C1 segment of cervical spinal cord (tissue), 14 donors: ENCODE results near the gene VPS25.
"Not testable (repeated sequence)": the region's sequence is repeated elsewhere in the genome, so short reads cannot be mapped to it uniquely, and the experiment has no call there.

Experiments used
- DNase-seq, 14 donors: peaks; one replicate each; lab custom pipeline; 2025; lab: John Stamatoyannopoulos, UW

VPS25 gene

GRCh38 chr17:42768006-42768405, 5.2 kb upstream of the VPS25 start:
- not testable (repeated sequence) for DNase-seq

DNA sequence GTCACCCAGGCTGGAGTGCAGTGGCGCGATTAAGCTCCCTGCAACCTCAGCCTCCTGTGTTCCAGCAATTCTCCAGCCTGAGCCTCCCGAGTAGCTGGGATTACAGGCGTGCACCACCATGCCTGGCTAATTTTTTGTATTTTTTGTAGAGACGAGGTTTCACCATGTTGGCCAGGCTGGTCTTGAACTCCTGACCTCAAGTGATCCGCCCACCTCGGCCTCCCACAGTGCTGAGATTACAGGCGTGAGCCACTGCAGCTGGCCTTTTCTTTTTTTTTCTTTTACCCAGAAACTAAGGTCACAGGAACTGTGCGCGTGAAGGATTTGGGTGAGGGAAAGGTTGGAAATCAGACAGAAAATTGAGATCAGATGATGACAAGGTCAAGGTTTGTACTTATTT, 3.3 kb upstream of the VPS25 start:
- not testable (repeated sequence) for DNase-seq

DNA sequence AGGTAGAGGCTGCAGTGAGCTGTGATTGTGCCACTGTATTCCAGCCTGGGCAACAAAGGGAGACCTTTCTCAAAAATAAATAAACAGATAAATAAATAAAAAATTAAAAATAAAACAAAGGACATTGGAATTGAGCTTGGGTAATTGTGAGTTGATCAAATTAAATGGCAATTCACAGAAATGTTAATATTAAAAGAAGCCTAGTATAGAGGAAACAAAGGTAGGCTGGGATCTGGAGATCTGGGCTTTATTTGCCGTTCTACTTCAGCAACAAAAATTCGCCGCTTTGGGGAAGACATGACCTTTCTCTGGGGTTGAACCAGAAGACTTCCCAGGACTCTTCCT, 332 bp upstream of the VPS25 start:
- no peak for DNase-seq

DNA sequence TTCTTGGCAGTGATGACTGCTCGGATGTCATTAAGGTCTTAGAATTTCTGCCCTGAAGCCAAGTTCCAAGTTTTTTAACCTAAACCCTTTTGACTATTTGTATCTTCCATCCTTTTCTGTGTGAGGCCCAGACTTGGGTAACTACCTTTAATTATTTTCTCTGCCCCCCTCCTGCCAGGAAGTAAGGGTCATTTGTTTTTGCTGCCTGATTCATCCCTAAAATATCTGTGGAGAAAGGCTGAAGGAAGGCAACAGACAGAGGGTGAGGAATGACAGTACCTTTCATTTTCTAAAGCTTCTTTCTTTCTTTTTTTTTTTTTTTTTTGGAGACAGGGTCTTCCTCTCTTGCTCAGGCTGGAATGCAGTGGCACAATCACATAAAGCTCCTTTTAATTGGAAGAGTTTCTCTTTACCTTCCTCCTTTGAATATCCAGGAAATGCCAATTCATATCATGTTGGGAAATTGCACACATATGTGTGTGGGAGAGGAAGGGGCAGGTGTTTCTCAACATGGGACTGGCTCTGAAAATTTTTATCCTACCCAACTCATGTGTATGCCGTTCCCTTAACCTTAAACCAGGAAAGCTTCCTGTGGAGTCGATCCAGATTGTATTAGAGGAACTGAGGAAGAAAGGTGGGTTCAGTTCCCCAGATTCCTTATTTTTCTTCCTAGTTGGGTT, 957 bp downstream of the VPS25 start:
- DNase-seq = no peak

DNA sequence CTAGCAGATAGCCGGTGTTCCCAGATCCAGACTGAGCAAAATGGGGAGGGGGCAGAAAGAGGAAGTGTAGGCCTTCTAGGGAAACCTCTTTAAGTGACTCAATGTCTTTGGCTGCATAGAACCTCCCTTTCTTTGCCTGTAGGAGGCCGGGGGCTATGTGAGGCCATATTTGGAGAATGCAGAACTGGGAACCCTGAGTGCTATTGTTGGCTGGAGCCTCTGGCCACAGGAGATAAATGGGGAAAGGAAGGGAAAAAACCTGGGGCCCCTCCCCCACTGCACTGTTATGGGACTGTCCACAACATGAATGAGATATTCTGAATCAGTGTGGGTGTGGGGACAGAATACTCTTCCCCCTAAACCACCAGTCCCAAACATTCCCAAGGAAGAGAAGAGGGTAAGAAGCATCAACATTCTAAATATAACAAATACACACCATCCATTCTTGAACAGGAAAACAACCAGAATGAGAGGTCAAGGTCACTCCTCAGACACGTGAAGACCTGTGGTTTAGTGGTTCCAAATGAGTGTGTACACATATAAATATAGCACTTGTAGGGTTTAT, 2.4 kb downstream of the VPS25 start:
- no peak for DNase-seq

- no peak for DNase-seq
Observed at GRCh38 chr17:42778570-42778969, 5.3 kb downstream of the VPS25 start.

- DNase-seq = no peak
Observed at GRCh38 chr17:42779304-42779935, 6.2 kb downstream of the VPS25 start.

- DNase-seq = no peak
Observed at GRCh38 chr17:42779936-42780850, 6.9 kb downstream of the VPS25 start, which contains the start of gene WNK4. TSS of gene WNK4 (plus strand) at chr17:42780610. CDS start at chr17:42780699, 89 bp downstream.

DNA sequence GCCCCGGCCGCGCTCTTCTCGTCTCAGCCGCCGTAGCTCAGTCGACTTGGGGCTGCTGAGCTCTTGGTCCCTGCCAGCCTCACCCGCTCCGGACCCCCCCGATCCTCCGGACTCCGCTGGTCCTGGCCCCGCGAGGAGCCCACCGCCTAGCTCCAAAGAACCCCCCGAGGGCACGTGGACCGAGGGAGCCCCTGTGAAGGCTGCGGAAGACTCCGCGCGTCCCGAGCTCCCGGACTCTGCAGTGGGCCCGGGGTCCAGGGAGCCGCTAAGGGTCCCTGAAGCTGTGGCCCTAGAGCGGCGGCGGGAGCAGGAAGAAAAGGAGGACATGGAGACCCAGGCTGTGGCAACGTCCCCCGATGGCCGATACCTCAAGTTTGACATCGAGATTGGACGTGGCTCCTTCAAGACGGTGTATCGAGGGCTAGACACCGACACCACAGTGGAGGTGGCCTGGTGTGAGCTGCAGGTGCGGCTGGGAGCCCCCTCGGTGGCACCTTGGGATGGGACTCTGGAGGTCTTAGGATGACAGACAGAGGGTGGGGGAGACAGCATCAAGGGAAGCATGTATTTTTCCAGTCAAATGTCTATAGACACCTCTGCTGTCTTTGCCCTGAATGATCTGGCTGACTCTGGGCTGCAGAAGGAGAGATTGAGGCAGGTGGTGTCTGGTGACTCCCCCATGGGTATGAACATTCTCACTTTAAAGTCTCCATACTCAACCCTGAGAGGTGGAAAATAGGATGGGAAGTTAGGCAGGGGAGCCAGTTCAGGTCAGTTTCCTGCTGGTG, 7.8 kb downstream of the VPS25 start:
- DNase-seq = no peak

GRCh38 chr17:42781639-42782165, 8.5 kb downstream of the VPS25 start:
- no peak for DNase-seq

DNA sequence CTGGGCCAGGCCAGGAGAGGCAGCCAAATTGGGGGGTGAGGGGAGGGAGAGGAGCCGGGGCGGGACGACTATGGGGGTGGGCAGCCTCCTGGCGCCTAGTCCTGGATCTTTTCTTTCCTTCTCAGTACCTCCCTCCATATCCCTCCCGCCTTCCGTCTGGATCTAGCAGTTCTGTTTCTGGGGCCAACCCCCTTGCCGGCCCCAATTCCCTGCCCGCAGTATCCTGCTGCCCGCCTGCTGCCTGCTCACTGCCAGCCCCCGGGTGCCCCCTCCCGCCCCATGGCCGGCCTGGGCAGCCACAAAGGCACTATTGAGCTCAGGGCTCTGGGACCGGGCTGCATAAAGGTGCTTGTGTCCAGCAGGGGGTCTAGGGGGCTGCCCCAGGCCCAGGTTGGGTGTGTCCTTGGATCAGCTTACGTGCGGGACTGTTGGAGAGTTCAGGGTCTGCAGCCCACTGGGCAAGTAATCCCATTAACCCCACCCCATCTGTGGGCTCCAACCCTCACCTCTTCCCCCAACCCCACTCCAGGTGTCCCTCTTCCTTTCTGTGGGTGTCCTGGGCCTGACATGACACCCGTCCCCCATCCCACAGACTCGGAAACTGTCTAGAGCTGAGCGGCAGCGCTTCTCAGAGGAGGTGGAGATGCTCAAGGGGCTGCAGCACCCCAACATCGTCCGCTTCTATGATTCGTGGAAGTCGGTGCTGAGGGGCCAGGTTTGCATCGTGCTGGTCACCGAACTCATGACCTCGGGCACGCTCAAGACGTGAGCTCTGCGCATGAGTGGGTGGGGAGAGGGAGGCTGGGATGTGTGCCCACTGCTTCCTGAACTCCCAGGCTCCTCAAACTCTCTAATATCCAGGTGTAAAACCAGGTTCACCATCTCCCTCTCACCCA, 9.2 kb downstream of the VPS25 start:
- no peak for DNase-seq

DNA sequence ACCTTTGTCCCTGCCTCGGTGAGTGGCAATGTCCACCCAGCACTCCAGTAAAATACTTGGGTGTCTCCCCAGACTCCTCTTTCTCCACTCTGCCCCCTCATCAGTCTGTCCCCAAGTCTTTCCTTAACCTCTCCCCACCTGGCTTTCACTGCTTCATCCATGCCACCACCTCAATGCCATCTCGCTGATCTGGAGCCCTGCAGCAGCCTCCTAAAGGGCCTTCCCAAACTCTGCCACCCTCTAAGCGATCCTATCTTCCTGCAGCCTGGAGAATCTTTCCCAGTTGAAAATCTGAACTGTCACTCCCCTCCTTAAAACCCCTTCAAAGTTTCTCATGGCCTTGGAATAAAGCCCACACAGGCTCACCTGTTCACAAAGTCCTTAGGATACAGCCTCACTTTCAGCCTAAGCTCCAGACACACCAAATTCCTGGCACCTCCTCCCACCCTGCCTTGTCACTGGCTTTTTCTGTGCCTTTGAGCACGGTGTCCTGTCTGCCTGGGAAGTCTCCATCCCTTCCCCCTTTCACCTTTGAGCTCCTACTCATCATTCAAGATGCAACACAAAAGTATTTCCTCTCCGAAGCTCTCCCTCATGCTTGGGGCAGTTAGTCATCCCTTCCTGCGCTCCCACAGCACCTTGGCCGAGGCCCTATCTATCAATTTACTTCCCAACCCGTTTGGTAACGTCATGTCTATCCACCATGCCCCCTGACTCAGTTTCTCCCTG, 10.0 kb downstream of the VPS25 start:
- DNase-seq = no peak

DNA sequence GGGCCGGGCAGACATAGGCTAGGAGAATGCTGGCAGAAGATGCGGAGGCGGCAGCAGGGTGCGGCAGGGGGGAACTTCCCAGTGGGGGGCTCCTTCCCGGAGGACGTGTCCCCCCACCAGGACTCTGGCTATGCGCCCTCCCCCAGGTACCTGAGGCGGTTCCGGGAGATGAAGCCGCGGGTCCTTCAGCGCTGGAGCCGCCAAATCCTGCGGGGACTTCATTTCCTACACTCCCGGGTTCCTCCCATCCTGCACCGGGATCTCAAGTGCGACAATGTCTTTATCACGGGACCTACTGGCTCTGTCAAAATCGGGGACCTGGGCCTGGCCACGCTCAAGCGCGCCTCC, 10.5 kb downstream of the VPS25 start:
- DNase-seq = no peak

- no peak for DNase-seq
Observed at GRCh38 chr17:42784409-42784808, 11.2 kb downstream of the VPS25 start.

GRCh38 chr17:42784811-42785592, 11.8 kb downstream of the VPS25 start:
- DNase-seq = no peak

- no peak for DNase-seq
Observed at GRCh38 chr17:42787266-42787665, 14.0 kb downstream of the VPS25 start.

DNA sequence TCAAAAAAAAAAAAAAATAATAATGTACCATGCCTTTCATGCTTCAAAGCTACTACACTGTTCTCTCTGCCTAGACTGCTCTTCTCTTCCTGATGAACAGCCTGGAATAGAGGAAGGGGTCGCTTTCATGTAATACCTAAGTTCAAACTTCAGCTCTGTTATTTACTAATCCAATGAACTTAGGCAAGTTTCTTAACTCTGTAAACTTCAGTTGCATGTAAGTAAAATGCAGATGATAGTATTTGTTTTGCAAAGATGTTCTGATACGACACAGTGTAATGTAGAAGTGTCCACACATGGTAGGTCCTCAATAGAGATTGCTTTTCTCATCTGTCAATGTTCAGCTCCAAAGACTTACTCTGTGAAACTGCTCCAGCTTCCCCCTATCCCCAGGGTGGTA, 18.7 kb downstream of the VPS25 start:
- no peak for DNase-seq

DNA sequence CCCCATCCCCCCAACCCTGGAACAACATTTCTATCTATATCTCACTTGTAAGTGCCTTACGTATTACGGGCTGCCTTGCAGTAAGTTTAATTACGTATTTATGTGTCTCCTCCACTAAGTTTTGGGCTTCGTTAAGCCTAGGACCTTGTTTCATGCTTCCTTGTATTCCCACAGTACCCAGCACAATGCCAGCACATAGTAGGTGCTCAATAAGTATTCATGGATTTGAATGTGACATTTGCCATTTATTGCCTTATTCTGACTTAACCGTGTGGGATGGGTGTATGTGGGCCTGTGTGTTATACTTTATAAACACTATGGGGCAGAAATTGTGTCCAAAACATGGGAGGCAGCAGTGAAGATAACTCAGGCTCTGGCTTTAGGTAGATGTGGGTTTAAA, 19.3 kb downstream of the VPS25 start:
- no peak for DNase-seq

DNA sequence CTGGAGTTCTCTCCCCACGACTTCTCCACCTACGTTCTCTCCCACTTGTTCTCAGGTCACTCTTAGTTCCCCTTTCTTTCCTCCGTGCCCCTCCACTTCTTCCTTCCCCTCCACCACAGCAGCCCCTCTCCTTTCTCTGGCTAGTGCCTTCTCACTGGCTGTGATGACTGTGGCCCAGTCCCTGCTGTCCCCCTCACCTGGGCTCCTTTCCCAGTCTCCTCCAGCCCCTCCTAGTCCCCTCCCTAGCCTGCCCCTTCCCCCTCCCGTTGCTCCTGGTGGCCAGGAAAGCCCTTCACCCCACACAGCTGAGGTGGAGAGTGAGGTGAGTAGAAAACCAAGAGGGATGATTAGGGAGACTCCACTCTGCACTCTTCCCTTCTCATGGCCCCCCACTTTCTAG, 21.8 kb downstream of the VPS25 start:
- no peak for DNase-seq
